SK-N-SH treated with all-trans-retinoic acid at 6 μM for 48 hours (cell line): Measurements from ENCODE around the gene PRMT3.

Experiments used
- ATAC-seq: fragments of 200-7000 bp; cut with Tn5 transposase; 3 replicates; pipeline ENCODE4 v1.9.1; 2020; ENCODE audit warnings: mild to moderate bottlenecking, moderate library complexity
- ARNTL ChIP-seq: fragments of 450-650 bp; formaldehyde crosslinking; IDR thresholded peaks from 2 replicates; pipeline ENCODE4 v1.5.0; 2020; ENCODE audit warnings: low read depth, mild to moderate bottlenecking, moderate library complexity, borderline replicate concordance
- BACH2 ChIP-seq: fragments of 250-450 bp; sonication (Bioruptor Pico); IDR thresholded peaks from 2 replicates; pipeline ENCODE4 v1.9.0; 2021; ENCODE audit warnings: mild to moderate bottlenecking, borderline replicate concordance
- CREB5 ChIP-seq: fragments of 250-450 bp; sonication (Bioruptor Pico); IDR thresholded peaks from 2 replicates; pipeline ENCODE4 v1.5.1; 2020; ENCODE audit warnings: low read depth, mild to moderate bottlenecking, moderate library complexity
- CSDC2 ChIP-seq: fragments of 250-450 bp; sonication (Bioruptor Pico); IDR thresholded peaks from 2 replicates; pipeline ENCODE4 v1.5.0; 2020; ENCODE audit warnings: mild to moderate bottlenecking, moderate library complexity
- CSRNP3 ChIP-seq: fragments of 250-450 bp; sonication (Bioruptor Pico); IDR thresholded peaks from 2 replicates; pipeline ENCODE4 v1.5.1; 2021; ENCODE audit warnings: mild to moderate bottlenecking, moderate library complexity
- ESRRG ChIP-seq: fragments of 250-450 bp; sonication (Bioruptor Pico); IDR thresholded peaks from 2 replicates; pipeline ENCODE4 v1.6.1; 2021; ENCODE audit warnings: mild to moderate bottlenecking
- GLIS3 ChIP-seq: fragments of 250-450 bp; sonication (Bioruptor Pico); IDR thresholded peaks from 2 replicates; pipeline ENCODE4 v1.5.0; 2020; ENCODE audit warnings: mild to moderate bottlenecking, moderate library complexity
- ISL1 ChIP-seq: fragments of 250-450 bp; sonication (Bioruptor Pico); IDR thresholded peaks from 2 replicates; pipeline ENCODE4 v2.1.2; 2022; ENCODE audit warnings: mild to moderate bottlenecking, moderate library complexity
- OSR1 ChIP-seq: fragments of 250-450 bp; sonication (Bioruptor Pico); IDR thresholded peaks from 2 replicates; pipeline ENCODE4 v1.8.0; 2022; ENCODE audit warnings: moderate library complexity, mild to moderate bottlenecking, inconsistent platforms
- POU6F1 ChIP-seq: fragments of 250-450 bp; sonication (Bioruptor Pico); IDR thresholded peaks from 2 replicates; pipeline ENCODE4 v1.8.0; 2021; ENCODE audit warnings: low read depth, mild to moderate bottlenecking, moderate library complexity, borderline replicate concordance
- RARB ChIP-seq: fragments of 250-450 bp; sonication (Bioruptor Pico); IDR thresholded peaks from 2 replicates; pipeline ENCODE4 v1.8.0; 2021; ENCODE audit warnings: mild to moderate bottlenecking, moderate library complexity
- TOX ChIP-seq: fragments of 250-450 bp; sonication (Bioruptor Pico); IDR thresholded peaks from 2 replicates; pipeline ENCODE4 v1.8.0; 2021; ENCODE audit warnings: mild to moderate bottlenecking, moderate library complexity, borderline replicate concordance
- TSHZ2 ChIP-seq: fragments of 250-450 bp; sonication (Bioruptor Pico); IDR thresholded peaks from 2 replicates; pipeline ENCODE4 v1.5.0; 2020; ENCODE audit warnings: mild to moderate bottlenecking, moderate library complexity
- ZC3H10 ChIP-seq: fragments of 250-450 bp; sonication (Bioruptor Pico); IDR thresholded peaks from 2 replicates; pipeline ENCODE4 v1.5.1; 2021; ENCODE audit warnings: mild to moderate bottlenecking, moderate library complexity
- ZNF565 ChIP-seq: fragments of 450-650 bp; formaldehyde crosslinking; conservative IDR thresholded peaks from 2 replicates; pipeline ENCODE4 v1.5.0; 2020; ENCODE audit warnings: low read depth, mild to moderate bottlenecking, moderate library complexity
- ZNF70 ChIP-seq: fragments of 450-650 bp; formaldehyde crosslinking; IDR thresholded peaks from 2 replicates; pipeline ENCODE4 v1.5.0; 2020; ENCODE audit warnings: mild to moderate bottlenecking, moderate library complexity

The PRMT3 gene

GRCh38 chr11:20362481-20362880, 25.0 kb upstream of the PRMT3 start:
- no peak for ATAC-seq

GRCh38 chr11:20363149-20363499, 24.4 kb upstream of the PRMT3 start:
- ATAC-seq = no peak
- TF ChIP-seq CSDC2 (CRISPR knock-in tag) (no peak), POU6F1 (no peak), OSR1 (no peak), CSRNP3 (CRISPR knock-in tag) (no peak), ZC3H10 (CRISPR knock-in tag) (no peak), ZNF565 (CRISPR knock-in tag) (no peak), CREB5 (no peak)

More at GRCh38 chr11:20362481-20362880, 25.0 kb upstream of the PRMT3 start:
- TF ChIP-seq ZNF70 (CRISPR knock-in tag) (no peak), POU6F1 (no peak), CSRNP3 (CRISPR knock-in tag) (no peak), BACH2 (CRISPR knock-in tag) (no peak), ESRRG (no peak)
- TF ChIP-seq, all 23 proteins: peak for 0

GRCh38 chr11:20363500-20364340, 23.8 kb upstream of the PRMT3 start, which contains the start of gene HTATIP2:
Gene HTATIP2 (plus strand): TSS chr11:20363714. CDS start chr11:20364238, 524 bp downstream.
- no peak for TF ChIP-seq CSRNP3 (CRISPR knock-in tag)
- no peak for TF ChIP-seq ARNTL (CRISPR knock-in tag)
- no peak for TF ChIP-seq TOX (CRISPR knock-in tag)
- TF ChIP-seq ESRRG = no peak
- TF ChIP-seq TSHZ2 = no peak
- ATAC-seq = no peak

- ATAC-seq = no peak
- TF ChIP-seq CSRNP3 (CRISPR knock-in tag) (no peak), TSHZ2 (no peak), ZC3H10 (CRISPR knock-in tag) (no peak), BACH2 (CRISPR knock-in tag) (no peak), ZNF565 (CRISPR knock-in tag) (no peak), RARB (no peak), ARNTL (CRISPR knock-in tag) (no peak), GLIS3 (no peak), ISL1 (CRISPR knock-in tag) (no peak)
Measured at GRCh38 chr11:20364341-20364792, 23.1 kb upstream of the PRMT3 start.
